Measurements from ENCODE around the gene AHRR. TPM values are rescaled to one million over a fixed set of nuclear protein-coding genes. Genes with fewer than 3 reads are reported as not detected.
A peak's percentile ranks its signal among the peaks of the same experiment; 100 is the strongest.
"Not testable (repeated sequence)": the region's sequence is repeated elsewhere in the genome, so short reads cannot be mapped to it uniquely, and the experiment has no call there.

Gene AHRR
- total RNA-seq, 1 experiment from 2014 or later = 2.2 TPM

DNA sequence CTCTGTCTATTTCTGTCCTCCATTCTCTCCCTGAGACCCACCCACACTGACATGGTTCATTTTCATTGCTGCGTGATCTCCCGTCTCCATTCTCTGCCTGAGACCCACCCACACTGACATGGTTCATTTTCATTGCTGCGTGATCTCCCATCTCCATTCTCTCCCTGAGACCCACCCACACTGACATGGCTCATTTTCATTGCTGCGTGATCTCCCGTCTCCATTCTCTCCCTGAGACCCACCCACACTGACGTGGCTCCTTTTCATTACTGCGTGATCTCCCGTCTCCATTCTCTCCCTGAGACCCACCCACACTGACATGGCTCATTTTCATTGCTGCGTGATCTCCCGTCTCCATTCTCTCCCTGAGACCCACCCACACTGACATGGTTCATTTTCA lies 30.2 kb upstream of the AHRR start:
- not testable (repeated sequence) for DNase-seq; H2BK5ac ChIP-seq (ENCODE audit: insufficient read length, low read length); H3K56ac ChIP-seq (ENCODE audit: insufficient read length, low read depth, low read length); H3K79me1 ChIP-seq (ENCODE audit: insufficient read depth, low read depth, low read length, poor library complexity, severe bottlenecking); H2BK12ac ChIP-seq (ENCODE audit: insufficient read length, low read depth, low read length); H4K91ac ChIP-seq (ENCODE audit: insufficient read length, low read depth, low read length); H3K4me1 ChIP-seq (ENCODE audit: insufficient read depth, low read length); H3K9me3 ChIP-seq (ENCODE audit: control insufficient read depth, low read depth, low read length); H2BK20ac ChIP-seq (ENCODE audit: low read depth, low read length, poor library complexity, severe bottlenecking); H3K9ac ChIP-seq (ENCODE audit: extremely low read depth, insufficient read length, low read length); H2BK15ac ChIP-seq (ENCODE audit: low read depth, low read length); H2AFZ ChIP-seq (ENCODE audit: low read length); H3K27me3 ChIP-seq (ENCODE audit: insufficient read depth, low read length); H3K4ac ChIP-seq (ENCODE audit: low read depth, low read length); H2AK5ac ChIP-seq (ENCODE audit: insufficient read length, low read length); H4K5ac ChIP-seq (ENCODE audit: insufficient read length, low read depth, low read length); H3T11ph ChIP-seq (ENCODE audit: low read length); H2BK120ac ChIP-seq (ENCODE audit: low read depth, low read length, poor library complexity, severe bottlenecking); H3K23ac ChIP-seq (ENCODE audit: insufficient read length, low read depth, low read length); H3K27ac ChIP-seq (ENCODE audit: insufficient read length, low read depth, low read length); H3K4me2 ChIP-seq (ENCODE audit: insufficient read depth, insufficient read length, low read length); H3K79me2 ChIP-seq (ENCODE audit: insufficient read depth, low read length); H3K4me1 Mint-ChIP-seq; H3K23me2 ChIP-seq (ENCODE audit: insufficient read length, low read depth, low read length, poor library complexity, severe bottlenecking); H4K20me1 ChIP-seq (ENCODE audit: control insufficient read depth, insufficient read depth, insufficient read length); H4K8ac ChIP-seq (replicated peaks; ENCODE audit: insufficient read length, low read depth, low read length); H3K4me3 Mint-ChIP-seq; H3K14ac ChIP-seq (ENCODE audit: insufficient read depth, low read length); H3K18ac ChIP-seq (ENCODE audit: insufficient read length, low read depth, low read length); H3K27me3 Mint-ChIP-seq (ENCODE audit: low read depth)
- Mint-ChIP-seq H3K27ac (peak overlapping the region in 2 of 3 experiments; percentile 31 to 37; a peak in 2 of 7 replicates), H3K36me3 (ENCODE audit: insufficient read depth in 1 of 3, low read depth in 3 of 3) (peaks cover 37 to 54% (median 43%) of the 10 kb centered on the region in 3 experiments), H3K9me3 (peaks cover 13 to 20% of the 10 kb centered on the region in 2 experiments)
- WGBS (ENCODE audit: extremely low coverage, insufficient read length, low lambda C conversion rate) = no CpG with 5 or more reads among the region's 10 CpGs

GRCh38 chr5:294788-295187 lies 26.7 kb upstream of the AHRR start:
- H2BK120ac ChIP-seq (ENCODE audit: low read depth, low read length, poor library complexity, severe bottlenecking); H3K27me3 ChIP-seq (ENCODE audit: insufficient read depth, low read length); H3K56ac ChIP-seq (ENCODE audit: insufficient read length, low read depth, low read length); H3K79me1 ChIP-seq (ENCODE audit: insufficient read depth, low read depth, low read length, poor library complexity, severe bottlenecking); H4K5ac ChIP-seq (ENCODE audit: insufficient read length, low read depth, low read length); H3K9me3 ChIP-seq (ENCODE audit: control insufficient read depth, low read depth, low read length); H3K14ac ChIP-seq (ENCODE audit: insufficient read depth, low read length); H3K4ac ChIP-seq (ENCODE audit: low read depth, low read length); H3K79me2 ChIP-seq (ENCODE audit: insufficient read depth, low read length); H2BK20ac ChIP-seq (ENCODE audit: low read depth, low read length, poor library complexity, severe bottlenecking); H3K27ac ChIP-seq (ENCODE audit: insufficient read length, low read depth, low read length); DNase-seq; H4K20me1 ChIP-seq (ENCODE audit: control insufficient read depth, insufficient read depth, insufficient read length); H3K4me2 ChIP-seq (ENCODE audit: insufficient read depth, insufficient read length, low read length); H2BK12ac ChIP-seq (ENCODE audit: insufficient read length, low read depth, low read length); H2BK5ac ChIP-seq (ENCODE audit: insufficient read length, low read length); H3K9ac ChIP-seq (ENCODE audit: extremely low read depth, insufficient read length, low read length); H3T11ph ChIP-seq (ENCODE audit: low read length); H2AK5ac ChIP-seq (ENCODE audit: insufficient read length, low read length); H2AFZ ChIP-seq (ENCODE audit: low read length); H3K4me3 Mint-ChIP-seq; H4K91ac ChIP-seq (ENCODE audit: insufficient read length, low read depth, low read length); H4K8ac ChIP-seq (replicated peaks; ENCODE audit: insufficient read length, low read depth, low read length); H3K18ac ChIP-seq (ENCODE audit: insufficient read length, low read depth, low read length); H2BK15ac ChIP-seq (ENCODE audit: low read depth, low read length); H3K23me2 ChIP-seq (ENCODE audit: insufficient read length, low read depth, low read length, poor library complexity, severe bottlenecking); H3K27me3 Mint-ChIP-seq (ENCODE audit: low read depth); H3K23ac ChIP-seq (ENCODE audit: insufficient read length, low read depth, low read length); H3K27ac Mint-ChIP-seq; H3K4me1 ChIP-seq (ENCODE audit: insufficient read depth, low read length): not testable (repeated sequence)
- no CpG with 5 or more reads among the region's 17 CpGs for WGBS (ENCODE audit: extremely low coverage, insufficient read length, low lambda C conversion rate)
- peaks cover 29% of the 10 kb centered on the region in 2 experiments for H3K4me1 Mint-ChIP-seq
- H3K9me3 Mint-ChIP-seq = peaks cover 13 to 22% of the 10 kb centered on the region in 2 experiments
- H3K36me3 Mint-ChIP-seq (ENCODE audit: insufficient read depth in 1 of 3, low read depth in 3 of 3) = peaks cover 27 to 48% (median 38%) of the 10 kb centered on the region in 3 experiments
